NT2/D1 (cell line): ENCODE data around the gene LRRC56.
"Not testable (repeated sequence)": the region's sequence is repeated elsewhere in the genome, so short reads cannot be mapped to it uniquely, and the experiment has no call there.

Source experiments
- DNase-seq: peaks from one replicate; pipeline ENCODE4 v3.0.0-alpha.2; 2011; ENCODE audit warnings: low read depth, low spot score
- H3K27me3 ChIP-seq: 2 replicates; pipeline ENCODE4 v1.6.0; 2011; ENCODE audit warnings: mild to moderate bottlenecking; ENCODE audit not compliant: insufficient read length, insufficient read depth
- H3K36me3 ChIP-seq: 2 replicates; pipeline ENCODE4 v1.6.1; 2011; ENCODE audit warnings: mild to moderate bottlenecking, low read length, mixed read lengths; ENCODE audit not compliant: insufficient read depth, insufficient read length
- H3K4me1 ChIP-seq: 2 replicates; pipeline ENCODE4 v1.5.1; 2011; ENCODE audit not compliant: insufficient read depth, insufficient read length
- H3K4me3 ChIP-seq: 2 replicates; pipeline ENCODE4 v1.5.1; 2011; ENCODE audit warnings: low read depth; ENCODE audit not compliant: insufficient read length
- H3K9ac ChIP-seq: 2 replicates; pipeline ENCODE4 v1.6.0; 2011; ENCODE audit warnings: low read depth; ENCODE audit not compliant: insufficient read length
- H3K9me3 ChIP-seq: 2 replicates; pipeline ENCODE4 v1.5.1; 2011; ENCODE audit warnings: mild to moderate bottlenecking, low read length; ENCODE audit not compliant: insufficient read depth
- SUZ12 ChIP-seq: IDR thresholded peaks from 2 replicates; pipeline ENCODE4 v1.6.1; 2011; ENCODE audit not compliant: insufficient read length, insufficient read depth; ENCODE audit errors: extremely low read depth
- YY1 ChIP-seq: IDR thresholded peaks from 2 replicates; pipeline ENCODE4 v1.6.1; 2011; ENCODE audit not compliant: insufficient read length, insufficient read depth
- ZNF274 ChIP-seq: IDR thresholded peaks from 2 replicates; pipeline ENCODE4 v1.6.1; 2011; ENCODE audit warnings: mild to moderate bottlenecking, low read depth, low read length

Gene LRRC56

GRCh38 chr11:508956-509355 is 28.4 kb upstream of the LRRC56 start:
- H3K4me3 ChIP-seq = no peak overlapping the region
- TF ChIP-seq SUZ12 (no peak), YY1 (no peak), ZNF274 (no peak)

GRCh38 chr11:512761-513595 is 24.3 kb upstream of the LRRC56 start:
- Histone ChIP-seq H3K9ac (no peak overlapping the region), H3K36me3 (peaks cover 55% of the 10 kb centered on the region), H3K27me3 (no peaks in the 10 kb centered on the region), H3K4me1 (no peaks in the 10 kb centered on the region), H3K4me3 (no peak overlapping the region), H3K9me3 (peaks cover 30% of the 10 kb centered on the region; the same call in 1 of the 2 replicates)
- DNase-seq = no peak
- TF ChIP-seq SUZ12 = no peak
- TF ChIP-seq ZNF274 = no peak
- no peak for TF ChIP-seq YY1

More at GRCh38 chr11:508956-509355, 28.4 kb upstream of the LRRC56 start:
- H3K4me1 ChIP-seq = peaks cover 3% of the 10 kb centered on the region
- H3K36me3 ChIP-seq = peaks cover 60% of the 10 kb centered on the region
- no peak for DNase-seq
- H3K9me3 ChIP-seq = no peaks in the 10 kb centered on the region
- H3K9ac ChIP-seq = no peak overlapping the region
- H3K27me3 ChIP-seq = no peaks in the 10 kb centered on the region

- no peaks in the 10 kb centered on the region for H3K4me1 ChIP-seq
- TF ChIP-seq ZNF274 (no peak), SUZ12 (no peak), YY1 (no peak)
- peaks cover 42% of the 10 kb centered on the region for H3K36me3 ChIP-seq
- H3K4me3 ChIP-seq = no peak overlapping the region
- H3K27me3 ChIP-seq = no peaks in the 10 kb centered on the region
- peaks cover 42% of the 10 kb centered on the region; the same call in 1 of the 2 replicates for H3K9me3 ChIP-seq
- DNase-seq = no peak
- no peak overlapping the region for H3K9ac ChIP-seq
Observed at GRCh38 chr11:514606-515005, 22.7 kb upstream of the LRRC56 start.

- Histone ChIP-seq H3K27me3 (no peaks in the 10 kb centered on the region), H3K4me3 (no peak overlapping the region)
Observed at GRCh38 chr11:515131-515530, 22.2 kb upstream of the LRRC56 start.

GRCh38 chr11:516400-516799 is 20.9 kb upstream of the LRRC56 start:
- Histone ChIP-seq H3K9me3 (peaks cover 55% of the 10 kb centered on the region; the same call in 1 of the 2 replicates), H3K27me3 (no peaks in the 10 kb centered on the region), H3K4me1 (no peaks in the 10 kb centered on the region), H3K4me3 (no peak overlapping the region), H3K36me3 (peaks cover 32% of the 10 kb centered on the region), H3K9ac (no peak overlapping the region)
- TF ChIP-seq SUZ12 = no peak
- TF ChIP-seq YY1 = no peak
- no peak for TF ChIP-seq ZNF274
- no peak for DNase-seq

More at GRCh38 chr11:515131-515530, 22.2 kb upstream of the LRRC56 start:
- DNase-seq = no peak
- no peak overlapping the region for H3K9ac ChIP-seq
- TF ChIP-seq SUZ12 (no peak), ZNF274 (no peak), YY1 (no peak)
- peaks cover 42% of the 10 kb centered on the region; the same call in 1 of the 2 replicates for H3K9me3 ChIP-seq
- H3K4me1 ChIP-seq = no peaks in the 10 kb centered on the region
- peaks cover 37% of the 10 kb centered on the region for H3K36me3 ChIP-seq

- DNase-seq, H3K4me1 ChIP-seq, H3K27me3 ChIP-seq, H3K4me3 ChIP-seq, H3K9ac ChIP-seq: not testable (repeated sequence)
- Histone ChIP-seq H3K36me3 (peaks cover 28% of the 10 kb centered on the region), H3K9me3 (peaks cover 55% of the 10 kb centered on the region; the same call in 1 of the 2 replicates)
Observed at GRCh38 chr11:516918-517685, 20.2 kb upstream of the LRRC56 start.

GRCh38 chr11:518463-519202 is 18.7 kb upstream of the LRRC56 start:
- Histone ChIP-seq H3K4me3 (no peak overlapping the region), H3K4me1 (no peaks in the 10 kb centered on the region), H3K36me3 (peaks cover 14% of the 10 kb centered on the region), H3K27me3 (no peaks in the 10 kb centered on the region), H3K9ac (no peak overlapping the region), H3K9me3 (peaks cover 55% of the 10 kb centered on the region; the same call in 1 of the 2 replicates)
- peak; percentile 79 for DNase-seq
- TF ChIP-seq SUZ12 (no peak), YY1 (no peak), ZNF274 (no peak)
